ENCODE measurements around the gene AKAP6. TPM values are rescaled to one million over a fixed set of nuclear protein-coding genes. Genes with fewer than 3 reads are reported as not detected.

The AKAP6 gene
- total RNA-seq, 1 experiment from 2014 or later = 2.8 TPM

GRCh38 chr14:32697704-32698103, 368.6 kb downstream of the AKAP6 start:
- Mint-ChIP-seq H3K4me1 (ENCODE audit: low read depth, unreplicated experiment) (no peaks in the 10 kb centered on the region), H3K27me3 (ENCODE audit: unreplicated experiment) (peaks cover 14% of the 10 kb centered on the region), H3K4me3 (ENCODE audit: low read depth, unreplicated experiment) (no peak overlapping the region), H3K9me3 (ENCODE audit: low read depth, unreplicated experiment) (no peaks in the 10 kb centered on the region), H3K36me3 (ENCODE audit: insufficient read depth, unreplicated experiment) (no peaks in the 10 kb centered on the region), H3K27ac (ENCODE audit: unreplicated experiment) (no peak overlapping the region)
- intact Hi-C loops (cut with micrococcal nuclease; ENCODE audit: unreplicated experiment) = no loop called here
- no TSS peak for BruUV-seq (replicated peaks)
- CTCF ChIA-PET = no interaction called here
- no peak for DNase-seq
- TF ChIP-seq, protein P1, sequence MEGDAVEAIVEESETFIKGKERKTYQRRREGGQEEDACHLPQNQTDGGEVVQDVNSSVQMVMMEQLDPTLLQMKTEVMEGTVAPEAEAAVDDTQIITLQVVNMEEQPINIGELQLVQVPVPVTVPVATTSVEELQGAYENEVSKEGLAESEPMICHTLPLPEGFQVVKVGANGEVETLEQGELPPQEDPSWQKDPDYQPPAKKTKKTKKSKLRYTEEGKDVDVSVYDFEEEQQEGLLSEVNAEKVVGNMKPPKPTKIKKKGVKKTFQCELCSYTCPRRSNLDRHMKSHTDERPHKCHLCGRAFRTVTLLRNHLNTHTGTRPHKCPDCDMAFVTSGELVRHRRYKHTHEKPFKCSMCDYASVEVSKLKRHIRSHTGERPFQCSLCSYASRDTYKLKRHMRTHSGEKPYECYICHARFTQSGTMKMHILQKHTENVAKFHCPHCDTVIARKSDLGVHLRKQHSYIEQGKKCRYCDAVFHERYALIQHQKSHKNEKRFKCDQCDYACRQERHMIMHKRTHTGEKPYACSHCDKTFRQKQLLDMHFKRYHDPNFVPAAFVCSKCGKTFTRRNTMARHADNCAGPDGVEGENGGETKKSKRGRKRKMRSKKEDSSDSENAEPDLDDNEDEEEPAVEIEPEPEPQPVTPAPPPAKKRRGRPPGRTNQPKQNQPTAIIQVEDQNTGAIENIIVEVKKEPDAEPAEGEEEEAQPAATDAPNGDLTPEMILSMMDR (IDR thresholded peaks at IDR 0.05; ENCODE audit: unreplicated experiment) = no peak

- H3K36me3 Mint-ChIP-seq (ENCODE audit: insufficient read depth, unreplicated experiment) = no peaks in the 10 kb centered on the region
These were observed 369.7 kb downstream of the AKAP6 start for GRCh38 chr14:32698831-32699230.

DNA sequence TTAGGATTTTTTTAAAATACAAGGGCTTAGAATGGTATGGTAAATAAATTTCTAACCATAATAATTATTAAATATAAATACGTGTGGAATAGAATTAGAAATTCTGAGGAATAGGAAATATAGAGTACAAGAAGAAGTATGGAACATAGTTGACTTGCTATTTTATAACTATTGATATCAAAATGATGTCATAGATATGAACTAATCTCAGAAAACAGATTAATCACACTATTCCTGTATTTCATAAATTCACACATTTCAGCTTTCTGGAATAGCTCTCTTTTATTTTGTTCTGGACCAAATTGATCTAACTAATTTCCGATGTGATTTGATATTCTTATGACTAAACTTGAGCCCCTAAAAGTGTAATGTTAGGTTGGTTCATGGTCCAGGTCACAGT, 372.4 kb downstream of the AKAP6 start:
- no peak for DNase-seq
- Mint-ChIP-seq H3K27me3 (ENCODE audit: unreplicated experiment) (peaks cover 14% of the 10 kb centered on the region), H3K27ac (ENCODE audit: unreplicated experiment) (no peak overlapping the region), H3K4me1 (ENCODE audit: low read depth, unreplicated experiment) (no peaks in the 10 kb centered on the region), H3K36me3 (ENCODE audit: insufficient read depth, unreplicated experiment) (no peaks in the 10 kb centered on the region), H3K9me3 (ENCODE audit: low read depth, unreplicated experiment) (no peaks in the 10 kb centered on the region), H3K4me3 (ENCODE audit: low read depth, unreplicated experiment) (no peak overlapping the region)
- CTCF ChIA-PET = no interaction called here
- intact Hi-C loops (cut with micrococcal nuclease; ENCODE audit: unreplicated experiment) = no loop called here
- no TSS peak for BruUV-seq (replicated peaks)
- TF ChIP-seq, protein P1 (IDR thresholded peaks at IDR 0.05; ENCODE audit: unreplicated experiment) = no peak

More at GRCh38 chr14:32698831-32699230, 369.7 kb downstream of the AKAP6 start:
- DNase-seq = no peak
- intact Hi-C loops (cut with micrococcal nuclease; ENCODE audit: unreplicated experiment) = no loop called here
- Mint-ChIP-seq H3K27me3 (ENCODE audit: unreplicated experiment) (peaks cover 14% of the 10 kb centered on the region), H3K9me3 (ENCODE audit: low read depth, unreplicated experiment) (no peaks in the 10 kb centered on the region), H3K4me1 (ENCODE audit: low read depth, unreplicated experiment) (no peaks in the 10 kb centered on the region), H3K27ac (ENCODE audit: unreplicated experiment) (no peak overlapping the region), H3K4me3 (ENCODE audit: low read depth, unreplicated experiment) (no peak overlapping the region)
- TF ChIP-seq, protein P1 (IDR thresholded peaks at IDR 0.05; ENCODE audit: unreplicated experiment) = no peak
- CTCF ChIA-PET = interaction anchor here (0.8 kb wide), 1 partner anchor 15 kb away, joined by 3 read pairs; no protein-coding TSS in a partner anchor
- BruUV-seq (replicated peaks) = no TSS peak

DNA sequence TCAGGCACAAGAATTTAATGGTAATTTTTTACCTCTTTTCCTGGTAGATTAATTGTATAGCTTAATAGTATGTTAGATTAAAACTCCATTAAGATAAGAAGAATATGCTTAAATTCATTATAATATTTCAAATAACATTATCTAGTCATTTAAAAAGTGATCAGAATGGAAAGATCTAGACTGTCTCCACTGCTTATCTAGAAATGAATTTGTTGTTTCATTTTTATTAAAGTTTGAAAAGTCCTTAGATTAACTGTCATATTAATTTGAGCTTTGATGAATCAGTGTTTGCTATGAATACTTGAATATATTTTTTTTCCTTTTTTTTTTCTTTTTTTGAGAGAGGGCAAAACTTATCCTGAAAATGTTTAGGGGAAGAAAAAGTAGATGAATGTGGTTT, 373.0 kb downstream of the AKAP6 start:
- CTCF ChIA-PET = no interaction called here
- intact Hi-C loops (cut with micrococcal nuclease; ENCODE audit: unreplicated experiment) = no loop called here

More for the DNA sequence above, 373.0 kb downstream of the AKAP6 start:
- Mint-ChIP-seq H3K9me3 (ENCODE audit: low read depth, unreplicated experiment) (no peaks in the 10 kb centered on the region), H3K4me1 (ENCODE audit: low read depth, unreplicated experiment) (no peaks in the 10 kb centered on the region), H3K27ac (ENCODE audit: unreplicated experiment) (no peak overlapping the region), H3K27me3 (ENCODE audit: unreplicated experiment) (peaks cover 14% of the 10 kb centered on the region), H3K4me3 (ENCODE audit: low read depth, unreplicated experiment) (no peak overlapping the region), H3K36me3 (ENCODE audit: insufficient read depth, unreplicated experiment) (no peaks in the 10 kb centered on the region)
- BruUV-seq (replicated peaks) = no TSS peak
- DNase-seq = no peak
- TF ChIP-seq, protein P1 (IDR thresholded peaks at IDR 0.05; ENCODE audit: unreplicated experiment) = no peak
